Measurements from ENCODE around the gene TRPM4. TPM values are rescaled to one million over a fixed set of nuclear protein-coding genes. Genes with fewer than 3 reads are reported as not detected.

The TRPM4 gene
- total and polyA plus RNA-seq, 4 donors = 21.3 to 59.1 (median 49.5) TPM

GRCh38 chr19:49233163-49233562 lies 75.6 kb downstream of the TRPM4 start:
- WGBS, 2 donors = 95 to 100% methylated on average over 1 of the region's 1 CpG
- no peaks in the 10 kb centered on the region for H3K4me1 ChIP-seq (ENCODE audit: control insufficient read depth in 1 of 2, insufficient read depth in 2 of 2, low read length in 2 of 2)
- no peaks in the 10 kb centered on the region for H3K9me3 ChIP-seq (ENCODE audit: control insufficient read depth, low read length)
- ATAC-seq (ENCODE audit: low FRiP score) = no peak
- no peaks in the 10 kb centered on the region for H3K36me3 ChIP-seq (ENCODE audit: control insufficient read depth in 1 of 2, insufficient read depth in 2 of 2, low read length in 1 of 2)
- no peaks in the 10 kb centered on the region for H3K27me3 ChIP-seq (ENCODE audit: control insufficient read depth in 1 of 2, insufficient read depth in 2 of 2, low read length in 1 of 2)
- intact Hi-C loops (cut with DNase I) = no loop called here
- no peak overlapping the region for H3K4me3 ChIP-seq (ENCODE audit: low read length in 2 of 2)
- DNase-seq = no peak
- no peak overlapping the region for H3K27ac ChIP-seq (ENCODE audit: low read depth in 1 of 2, low read length in 2 of 2)

- 92 to 93% methylated on average over 7 of the region's 7 CpGs for WGBS, 2 donors
- Histone ChIP-seq H3K4me1 (ENCODE audit: control insufficient read depth in 1 of 2, insufficient read depth in 2 of 2, low read length in 2 of 2) (no peaks in the 10 kb centered on the region), H3K36me3 (ENCODE audit: control insufficient read depth in 1 of 2, insufficient read depth in 2 of 2, low read length in 1 of 2) (no peaks in the 10 kb centered on the region), H3K27me3 (ENCODE audit: control insufficient read depth in 1 of 2, insufficient read depth in 2 of 2, low read length in 1 of 2) (no peaks in the 10 kb centered on the region), H3K4me3 (ENCODE audit: low read length in 2 of 2) (no peak overlapping the region), H3K27ac (ENCODE audit: low read depth in 1 of 2, low read length in 2 of 2) (no peak overlapping the region), H3K9me3 (ENCODE audit: control insufficient read depth, low read length) (no peaks in the 10 kb centered on the region)
- intact Hi-C loops (cut with DNase I) = no loop called here
- DNase-seq (no peak), ATAC-seq (ENCODE audit: low FRiP score) (no peak)
Observed at GRCh38 chr19:49241769-49242168, 84.2 kb downstream of the TRPM4 start.

GRCh38 chr19:49243129-49243528 lies 85.5 kb downstream of the TRPM4 start:
- 41 to 46% methylated on average over 6 of the region's 6 CpGs for WGBS, 2 donors
- DNase-seq = no peak
- ATAC-seq (ENCODE audit: low FRiP score) = no peak
- Histone ChIP-seq H3K4me1 (ENCODE audit: control insufficient read depth in 1 of 2, insufficient read depth in 2 of 2, low read length in 2 of 2) (no peaks in the 10 kb centered on the region), H3K4me3 (ENCODE audit: low read length in 2 of 2) (no peak overlapping the region), H3K27me3 (ENCODE audit: control insufficient read depth in 1 of 2, insufficient read depth in 2 of 2, low read length in 1 of 2) (no peaks in the 10 kb centered on the region), H3K36me3 (ENCODE audit: control insufficient read depth in 1 of 2, insufficient read depth in 2 of 2, low read length in 1 of 2) (no peaks in the 10 kb centered on the region), H3K27ac (ENCODE audit: low read depth in 1 of 2, low read length in 2 of 2) (no peak overlapping the region), H3K9me3 (ENCODE audit: control insufficient read depth, low read length) (no peaks in the 10 kb centered on the region)
- intact Hi-C loops (cut with DNase I) = no loop called here

DNA sequence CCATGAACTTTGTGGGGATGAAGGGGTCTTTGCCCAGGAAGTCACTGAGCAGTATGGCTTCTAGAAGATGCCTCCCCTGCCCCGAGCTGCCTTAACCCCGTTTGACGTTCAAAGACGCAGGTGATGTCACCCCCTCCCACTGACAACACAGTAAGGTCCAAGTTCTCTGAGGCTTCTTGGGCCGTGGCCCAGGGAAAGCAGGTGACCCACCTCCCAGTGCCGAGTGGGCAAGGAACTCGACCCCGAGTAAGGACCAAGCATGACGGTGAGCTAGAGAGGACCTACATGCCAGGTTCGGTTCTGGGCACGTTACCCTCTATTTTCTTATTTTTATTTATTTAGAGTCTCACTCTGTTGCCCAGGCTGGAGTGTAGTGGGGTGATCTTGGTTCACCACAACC lies 86.1 kb downstream of the TRPM4 start:
- H3K27ac ChIP-seq (ENCODE audit: low read depth in 1 of 2, low read length in 2 of 2) = no peak overlapping the region
- no peak for ATAC-seq (ENCODE audit: low FRiP score)
- no peaks in the 10 kb centered on the region for H3K36me3 ChIP-seq (ENCODE audit: control insufficient read depth in 1 of 2, insufficient read depth in 2 of 2, low read length in 1 of 2)
- intact Hi-C loops (cut with DNase I) = no loop called here
- H3K27me3 ChIP-seq (ENCODE audit: control insufficient read depth in 1 of 2, insufficient read depth in 2 of 2, low read length in 1 of 2) = no peaks in the 10 kb centered on the region
- 82 to 89% methylated on average over 11 of the region's 11 CpGs for WGBS, 2 donors
- no peak for DNase-seq
- H3K4me1 ChIP-seq (ENCODE audit: control insufficient read depth in 1 of 2, insufficient read depth in 2 of 2, low read length in 2 of 2) = no peaks in the 10 kb centered on the region
- no peak overlapping the region for H3K4me3 ChIP-seq (ENCODE audit: low read length in 2 of 2)
- H3K9me3 ChIP-seq (ENCODE audit: control insufficient read depth, low read length) = no peaks in the 10 kb centered on the region

GRCh38 chr19:49244256-49244655 lies 86.7 kb downstream of the TRPM4 start:
- no peak overlapping the region for H3K27ac ChIP-seq (ENCODE audit: low read depth in 1 of 2, low read length in 2 of 2)
- no peak overlapping the region for H3K4me3 ChIP-seq (ENCODE audit: low read length in 2 of 2)
- no peaks in the 10 kb centered on the region for H3K27me3 ChIP-seq (ENCODE audit: control insufficient read depth in 1 of 2, insufficient read depth in 2 of 2, low read length in 1 of 2)
- no peaks in the 10 kb centered on the region for H3K9me3 ChIP-seq (ENCODE audit: control insufficient read depth, low read length)
- ATAC-seq (ENCODE audit: low FRiP score) (no peak), DNase-seq (no peak)
- 94 to 95% methylated on average over 9 of the region's 9 CpGs for WGBS, 2 donors
- H3K36me3 ChIP-seq (ENCODE audit: control insufficient read depth in 1 of 2, insufficient read depth in 2 of 2, low read length in 1 of 2) = no peaks in the 10 kb centered on the region
- intact Hi-C loops (cut with DNase I) = no loop called here
- no peaks in the 10 kb centered on the region for H3K4me1 ChIP-seq (ENCODE audit: control insufficient read depth in 1 of 2, insufficient read depth in 2 of 2, low read length in 2 of 2)

- H3K4me1 ChIP-seq (ENCODE audit: control insufficient read depth in 1 of 2, insufficient read depth in 2 of 2, low read length in 2 of 2) = no peaks in the 10 kb centered on the region
- H3K27me3 ChIP-seq (ENCODE audit: control insufficient read depth in 1 of 2, insufficient read depth in 2 of 2, low read length in 1 of 2) = no peaks in the 10 kb centered on the region
- DNase-seq = no peak
- no peaks in the 10 kb centered on the region for H3K36me3 ChIP-seq (ENCODE audit: control insufficient read depth in 1 of 2, insufficient read depth in 2 of 2, low read length in 1 of 2)
- H3K4me3 ChIP-seq (ENCODE audit: low read length in 2 of 2) = no peak overlapping the region
- no peaks in the 10 kb centered on the region for H3K9me3 ChIP-seq (ENCODE audit: control insufficient read depth, low read length)
- intact Hi-C loops (cut with DNase I) = no loop called here
- ATAC-seq (ENCODE audit: low FRiP score) = no peak
- no peak overlapping the region for H3K27ac ChIP-seq (ENCODE audit: low read depth in 1 of 2, low read length in 2 of 2)
- WGBS, 2 donors = 32 to 74% methylated on average over 1 to 2 of the region's 2 CpGs
Observed at GRCh38 chr19:49247676-49248075, 90.1 kb downstream of the TRPM4 start.

GRCh38 chr19:49249933-49250332 lies 92.3 kb downstream of the TRPM4 start:
- WGBS, 2 donors = 84 to 88% methylated on average over 2 of the region's 2 CpGs
- no peak for ATAC-seq (ENCODE audit: low FRiP score)
- H3K4me1 ChIP-seq (ENCODE audit: control insufficient read depth in 1 of 2, insufficient read depth in 2 of 2, low read length in 2 of 2) = no peaks in the 10 kb centered on the region
- H3K27me3 ChIP-seq (ENCODE audit: control insufficient read depth in 1 of 2, insufficient read depth in 2 of 2, low read length in 1 of 2) = no peaks in the 10 kb centered on the region
- intact Hi-C loops (cut with DNase I) = no loop called here
- no peaks in the 10 kb centered on the region for H3K9me3 ChIP-seq (ENCODE audit: control insufficient read depth, low read length)
- H3K4me3 ChIP-seq (ENCODE audit: low read length in 2 of 2) = no peak overlapping the region
- no peak overlapping the region for H3K27ac ChIP-seq (ENCODE audit: low read depth in 1 of 2, low read length in 2 of 2)
- no peak for DNase-seq
- no peaks in the 10 kb centered on the region for H3K36me3 ChIP-seq (ENCODE audit: control insufficient read depth in 1 of 2, insufficient read depth in 2 of 2, low read length in 1 of 2)

DNA sequence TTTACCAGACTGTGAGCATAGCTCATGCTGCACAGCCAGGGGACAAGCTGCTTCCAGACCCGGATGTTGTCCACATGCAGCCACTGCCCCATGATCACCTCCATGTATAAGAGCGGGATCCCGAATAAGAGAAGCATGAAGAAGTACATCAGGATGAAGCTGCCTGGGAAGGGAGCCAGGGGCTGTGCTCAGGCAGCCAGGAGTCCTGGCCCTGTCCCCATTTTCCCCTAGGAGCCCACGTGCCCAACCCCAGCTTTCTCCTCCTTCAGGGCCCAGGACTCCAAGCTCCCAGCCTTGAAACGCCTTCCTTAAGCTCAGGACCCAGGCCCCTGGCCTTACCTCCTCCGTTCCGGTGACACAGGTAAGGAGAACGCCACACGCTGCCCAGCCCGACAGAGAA lies 98.1 kb downstream of the TRPM4 start:
- Histone ChIP-seq H3K4me1 (ENCODE audit: control insufficient read depth in 1 of 2, insufficient read depth in 2 of 2, low read length in 2 of 2) (no peaks in the 10 kb centered on the region), H3K27me3 (ENCODE audit: control insufficient read depth in 1 of 2, insufficient read depth in 2 of 2, low read length in 1 of 2) (no peaks in the 10 kb centered on the region), H3K27ac (ENCODE audit: low read depth in 1 of 2, low read length in 2 of 2) (no peak overlapping the region), H3K9me3 (ENCODE audit: control insufficient read depth, low read length) (peaks cover 11% of the 10 kb centered on the region), H3K4me3 (ENCODE audit: low read length in 2 of 2) (no peak overlapping the region), H3K36me3 (ENCODE audit: control insufficient read depth in 1 of 2, insufficient read depth in 2 of 2, low read length in 1 of 2) (no peaks in the 10 kb centered on the region)
- no peak for DNase-seq
- intact Hi-C loops (cut with DNase I) = no loop called here
- peak; percentile 22 for ATAC-seq (ENCODE audit: low FRiP score)
- 71 to 77% methylated on average over 10 of the region's 10 CpGs for WGBS, 2 donors

- no peak for DNase-seq
- Histone ChIP-seq H3K4me1 (ENCODE audit: control insufficient read depth in 1 of 2, insufficient read depth in 2 of 2, low read length in 2 of 2) (no peaks in the 10 kb centered on the region), H3K4me3 (ENCODE audit: low read length in 2 of 2) (no peak overlapping the region), H3K36me3 (ENCODE audit: control insufficient read depth in 1 of 2, insufficient read depth in 2 of 2, low read length in 1 of 2) (no peaks in the 10 kb centered on the region), H3K27ac (ENCODE audit: low read depth in 1 of 2, low read length in 2 of 2) (no peak overlapping the region), H3K27me3 (ENCODE audit: control insufficient read depth in 1 of 2, insufficient read depth in 2 of 2, low read length in 1 of 2) (no peaks in the 10 kb centered on the region), H3K9me3 (ENCODE audit: control insufficient read depth, low read length) (peaks cover 11% of the 10 kb centered on the region)
- intact Hi-C loops (cut with DNase I) = no loop called here
- 86 to 91% methylated on average over 3 of the region's 3 CpGs for WGBS, 2 donors
- ATAC-seq (ENCODE audit: low FRiP score) = no peak
Observed at GRCh38 chr19:49256691-49257090, 99.1 kb downstream of the TRPM4 start.
